ENCODE results near the gene LAG3.
"Not testable (repeated sequence)": the region's sequence is repeated elsewhere in the genome, so short reads cannot be mapped to it uniquely, and the experiment has no call there.

Gene LAG3

DNA sequence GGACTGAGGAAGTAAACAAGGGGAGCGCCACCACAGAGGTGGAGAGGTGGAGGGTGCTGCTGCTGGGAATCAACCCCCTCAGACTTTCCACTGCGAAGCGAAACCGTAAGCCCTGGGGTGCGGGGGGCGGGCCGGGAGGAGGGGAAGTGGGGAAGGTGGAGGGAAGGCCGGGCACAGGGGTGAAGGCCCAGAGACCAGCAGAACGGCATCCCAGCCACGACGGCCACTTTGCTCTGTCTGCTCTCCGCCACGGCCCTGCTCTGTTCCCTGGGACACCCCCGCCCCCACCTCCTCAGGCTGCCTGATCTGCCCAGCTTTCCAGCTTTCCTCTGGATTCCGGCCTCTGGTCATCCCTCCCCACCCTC, at the start of gene LAG3:
Gene LAG3 (plus strand): TSS at position 190 of the 365 bp plus-strand sequence. CDS start 333 bp downstream, outside the sequence.
- in situ Hi-C loops (cut with MboI; ENCODE audit: low sequenced_read_pairs) = no loop called here

DNA sequence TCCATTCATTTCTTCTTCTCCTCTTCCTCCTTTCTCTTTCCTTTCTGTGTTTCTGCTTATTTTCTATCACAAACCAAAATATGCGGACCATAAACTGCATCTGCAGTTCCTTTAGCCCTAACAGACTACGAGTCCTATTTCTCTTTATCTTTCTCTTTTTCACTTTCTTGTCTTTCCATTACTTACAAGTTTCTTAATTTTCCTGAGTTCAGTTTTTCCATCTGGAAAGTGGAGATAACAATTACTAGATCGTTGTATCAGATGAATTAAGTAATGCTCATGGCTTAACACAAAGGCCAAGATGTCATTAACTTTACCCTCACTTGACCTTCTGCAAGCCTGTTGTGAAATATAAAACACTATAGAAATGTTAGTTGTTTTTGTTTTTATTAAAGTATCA, 49.5 kb upstream of the LAG3 start:
- in situ Hi-C loops (cut with MboI; ENCODE audit: low sequenced_read_pairs) = no loop called here

DNA sequence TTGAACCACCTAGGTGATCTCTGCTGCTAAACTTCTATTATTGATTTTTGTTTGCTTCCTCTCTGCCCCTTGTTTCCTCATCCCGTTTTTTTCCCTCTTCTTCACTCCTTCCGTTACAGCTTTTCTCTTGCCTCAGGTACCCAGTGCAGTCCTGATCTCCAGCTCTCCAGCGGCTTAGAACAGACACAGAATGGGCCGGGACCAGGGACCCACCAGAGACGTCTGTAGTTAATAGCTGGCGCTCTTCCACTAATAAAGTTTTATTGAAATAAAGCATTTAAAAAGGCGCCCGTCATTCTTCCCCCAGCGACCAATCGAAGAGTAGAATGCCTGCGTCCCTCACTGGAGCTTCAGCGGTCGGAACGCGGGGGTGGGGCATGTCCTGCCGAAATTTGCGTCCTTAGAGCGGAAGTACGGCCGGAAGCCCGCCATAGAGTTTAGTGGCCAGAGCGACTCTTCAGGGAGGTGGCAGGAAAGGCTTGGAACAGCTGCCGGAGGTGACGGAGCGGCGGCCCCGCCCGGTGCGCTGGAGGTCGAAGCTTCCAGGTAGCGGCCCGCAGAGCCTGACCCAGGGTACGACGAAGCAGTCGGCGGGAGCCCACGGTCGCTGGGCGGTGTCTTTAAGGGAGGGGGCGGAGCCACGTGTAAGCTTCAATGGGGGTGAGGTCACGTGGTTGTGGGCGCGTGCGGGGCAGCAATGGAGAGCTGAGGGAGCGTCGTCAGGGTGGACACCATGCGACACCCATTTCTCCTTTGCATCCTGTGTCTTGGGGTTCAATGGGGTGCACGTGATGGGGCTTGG, 48.5 kb upstream of the LAG3 start, which contains the start of gene COPS7A:
Gene COPS7A (plus strand): TSS at position 440 of the 802 bp plus-strand sequence. CDS start 611 bp downstream, outside the sequence.
- in situ Hi-C loops (cut with MboI; ENCODE audit: low sequenced_read_pairs) = no loop called here

DNA sequence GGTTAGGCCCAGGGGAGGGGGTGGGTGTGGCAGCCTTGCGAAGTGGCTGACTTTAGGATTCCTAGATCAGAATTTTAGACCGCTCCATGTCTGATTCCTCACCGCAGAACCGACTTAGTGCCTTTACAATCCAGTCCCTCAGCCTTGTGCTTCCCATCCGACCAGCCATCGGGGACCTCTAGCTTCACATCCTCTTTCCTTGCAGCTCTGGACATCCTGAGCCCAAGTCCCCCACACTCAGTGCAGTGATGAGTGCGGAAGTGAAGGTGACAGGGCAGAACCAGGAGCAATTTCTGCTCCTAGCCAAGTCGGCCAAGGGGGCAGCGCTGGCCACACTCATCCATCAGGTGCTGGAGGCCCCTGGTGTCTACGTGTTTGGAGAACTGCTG, 47.9 kb upstream of the LAG3 start:
- in situ Hi-C loops (cut with MboI; ENCODE audit: low sequenced_read_pairs) = no loop called here

DNA sequence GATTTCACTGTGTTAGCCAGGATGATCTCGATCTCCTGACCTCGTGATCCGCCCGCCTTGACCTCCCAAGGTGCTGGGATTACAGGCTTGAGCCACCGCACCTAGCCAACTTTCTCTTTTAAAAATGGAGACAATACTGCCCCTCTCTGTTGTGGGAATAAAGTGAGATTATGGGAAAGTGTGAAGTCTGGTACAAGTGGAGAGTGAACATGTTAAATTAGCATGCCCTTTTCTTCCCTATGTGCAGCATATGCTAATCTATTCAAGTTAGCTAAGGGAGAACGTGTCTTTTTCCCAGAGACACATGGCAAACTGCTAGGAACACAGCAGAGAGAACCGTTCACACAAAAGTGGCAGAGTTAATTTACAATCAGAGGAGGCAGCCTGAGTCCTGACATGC, 47.0 kb upstream of the LAG3 start:
- in situ Hi-C loops (cut with MboI; ENCODE audit: low sequenced_read_pairs) = no loop called here

DNA sequence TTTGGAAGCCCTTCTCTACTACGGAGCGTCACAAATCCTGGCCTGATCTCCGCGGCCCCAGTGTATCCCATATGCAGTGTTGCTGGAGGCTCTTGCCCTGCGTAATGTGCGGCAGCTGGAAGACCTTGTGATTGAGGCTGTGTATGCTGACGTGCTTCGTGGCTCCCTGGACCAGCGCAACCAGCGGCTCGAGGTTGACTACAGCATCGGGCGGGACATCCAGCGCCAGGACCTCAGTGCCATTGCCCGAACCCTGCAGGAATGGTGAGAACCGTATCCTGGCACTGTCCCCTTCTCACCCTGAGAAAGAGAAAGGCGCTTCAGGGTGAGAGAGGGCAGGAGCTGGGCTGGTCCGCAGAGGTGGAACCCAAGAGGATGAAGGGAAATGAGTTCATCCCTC, 43.1 kb upstream of the LAG3 start:
- in situ Hi-C loops (cut with MboI; ENCODE audit: low sequenced_read_pairs) = no loop called here

DNA sequence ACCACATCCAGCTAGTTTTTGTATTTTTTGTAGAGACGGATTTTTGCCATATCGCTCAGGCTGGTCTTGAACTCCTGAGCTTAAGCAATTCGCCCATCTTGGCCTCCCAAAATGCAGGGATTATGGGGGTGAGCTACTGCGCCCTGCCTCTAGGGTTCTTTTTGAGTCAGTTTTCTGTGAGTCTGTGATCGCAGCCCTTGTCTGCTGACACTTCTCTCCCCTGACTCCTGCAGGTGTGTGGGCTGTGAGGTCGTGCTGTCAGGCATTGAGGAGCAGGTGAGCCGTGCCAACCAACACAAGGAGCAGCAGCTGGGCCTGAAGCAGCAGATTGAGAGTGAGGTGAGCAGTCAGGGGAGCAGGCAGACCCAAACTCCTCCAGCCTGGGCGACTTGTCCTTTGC, 42.2 kb upstream of the LAG3 start:
- in situ Hi-C loops (cut with MboI; ENCODE audit: low sequenced_read_pairs) = no loop called here

DNA sequence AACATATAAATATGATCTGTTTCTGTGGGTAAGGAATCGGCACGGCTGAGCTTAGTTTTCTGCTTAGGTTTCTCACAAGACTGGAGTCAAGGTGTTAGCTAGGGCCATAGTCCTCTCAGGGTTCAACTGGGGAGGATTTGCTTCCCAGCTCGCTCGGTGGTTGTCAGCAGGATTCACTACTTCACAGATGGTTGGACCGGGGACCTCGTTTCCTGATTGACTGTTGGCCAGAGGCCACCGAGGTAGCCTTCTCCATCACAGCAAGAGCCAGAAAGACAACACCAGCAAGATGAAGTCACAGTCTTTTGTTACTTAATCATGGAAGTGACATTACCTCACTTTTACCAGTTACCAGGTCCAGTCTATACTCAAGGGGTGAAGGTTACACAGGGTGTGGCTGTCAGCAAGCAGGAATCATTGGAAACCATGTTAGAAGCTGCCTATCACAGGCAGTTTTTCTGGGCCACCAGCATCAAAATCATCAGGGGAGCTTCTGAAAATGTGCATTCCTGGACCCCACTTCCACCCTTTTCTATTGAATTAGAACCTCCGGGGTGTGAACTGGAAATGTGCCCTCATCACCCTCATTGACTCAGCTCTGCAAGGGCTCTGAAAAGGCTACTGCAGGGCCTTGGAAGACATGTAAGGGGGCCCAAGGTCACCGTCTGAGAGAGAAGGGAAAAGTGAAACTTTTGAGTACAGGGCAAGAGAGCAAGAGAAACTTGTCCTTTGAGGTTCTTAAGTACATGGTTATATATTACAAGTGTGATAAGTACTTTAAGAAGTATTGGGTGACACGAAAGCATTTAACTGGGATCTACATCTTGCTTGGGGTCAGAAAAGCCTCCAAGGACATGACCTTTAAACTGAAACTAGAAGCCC, 37.6 kb upstream of the LAG3 start:
- in situ Hi-C loops (cut with MboI; ENCODE audit: low sequenced_read_pairs) = no loop called here

DNA sequence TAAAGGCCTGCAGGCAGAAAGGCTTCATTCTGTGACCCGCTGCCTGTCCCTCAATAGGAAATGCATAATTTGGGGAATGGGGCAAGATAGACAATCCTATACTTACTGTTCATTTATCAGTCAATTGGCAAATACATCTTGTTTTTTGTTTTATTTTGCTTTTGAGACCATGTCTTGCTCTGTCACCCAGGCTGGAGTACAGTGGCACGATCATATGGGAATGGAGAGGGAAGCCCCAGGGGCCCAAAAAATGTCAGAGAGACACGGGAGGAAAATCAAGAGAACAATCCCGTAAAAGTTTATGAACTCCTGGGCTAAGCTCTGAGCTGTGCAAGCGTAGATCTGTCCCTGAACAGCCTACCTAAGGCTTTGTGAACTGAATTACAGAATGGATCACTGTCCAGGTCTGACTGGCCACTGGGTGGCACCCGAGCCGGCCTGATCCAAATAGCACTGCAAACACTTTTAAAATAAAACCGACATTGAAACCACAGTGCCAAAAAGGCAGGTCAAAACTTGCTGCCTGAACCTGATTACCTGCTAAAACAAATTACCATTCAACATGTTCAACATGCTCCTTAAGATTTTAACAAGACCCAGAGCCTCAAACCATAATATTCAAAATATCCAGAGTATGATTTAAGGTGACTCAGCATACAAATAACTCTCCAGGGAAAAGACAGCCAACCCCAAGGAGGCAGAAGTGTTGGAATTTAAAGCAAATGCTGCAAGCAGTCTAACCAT, 36.7 kb upstream of the LAG3 start:
- in situ Hi-C loops (cut with MboI; ENCODE audit: low sequenced_read_pairs) = no loop called here

DNA sequence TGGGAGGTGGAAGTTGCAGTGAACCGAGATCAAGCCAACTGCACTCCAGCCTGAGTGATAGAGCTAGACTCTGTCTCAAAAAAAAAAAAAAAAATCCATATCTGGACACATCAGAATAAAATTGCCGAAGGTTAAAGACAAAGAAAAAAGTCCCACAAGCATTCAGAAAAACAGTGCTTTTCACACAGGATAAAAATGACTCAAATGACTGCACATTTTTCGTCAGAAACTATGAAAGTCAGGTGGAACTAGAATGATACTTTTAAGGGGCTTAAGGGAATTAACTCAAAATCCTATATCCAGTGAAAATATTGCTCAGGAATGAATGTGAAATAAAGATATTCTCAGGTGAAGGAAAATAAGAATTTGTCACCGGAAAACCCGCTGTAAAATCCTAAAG, 35.6 kb upstream of the LAG3 start:
- in situ Hi-C loops (cut with MboI; ENCODE audit: low sequenced_read_pairs) = no loop called here

DNA sequence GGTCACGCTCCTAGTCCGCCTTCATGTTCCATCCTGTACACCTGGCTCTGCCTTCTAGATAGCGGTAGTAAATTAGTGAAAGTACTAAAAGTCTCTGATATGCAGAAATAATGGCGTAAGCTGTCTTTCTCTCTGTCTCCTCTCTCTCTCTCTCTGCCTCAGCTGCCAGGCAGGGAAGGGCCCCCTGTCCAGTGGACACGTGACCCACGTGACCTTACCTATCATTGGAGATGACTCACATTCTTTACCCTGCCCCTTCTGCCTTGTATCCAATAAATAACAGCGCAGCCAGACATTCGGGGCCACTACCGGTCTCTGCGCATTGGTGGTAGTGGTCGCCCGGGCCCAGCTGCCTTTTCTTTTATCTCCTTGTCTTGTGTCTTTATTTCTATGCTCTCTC, 30.2 kb upstream of the LAG3 start:
- in situ Hi-C loops (cut with MboI; ENCODE audit: low sequenced_read_pairs) = not testable (repeated sequence)

DNA sequence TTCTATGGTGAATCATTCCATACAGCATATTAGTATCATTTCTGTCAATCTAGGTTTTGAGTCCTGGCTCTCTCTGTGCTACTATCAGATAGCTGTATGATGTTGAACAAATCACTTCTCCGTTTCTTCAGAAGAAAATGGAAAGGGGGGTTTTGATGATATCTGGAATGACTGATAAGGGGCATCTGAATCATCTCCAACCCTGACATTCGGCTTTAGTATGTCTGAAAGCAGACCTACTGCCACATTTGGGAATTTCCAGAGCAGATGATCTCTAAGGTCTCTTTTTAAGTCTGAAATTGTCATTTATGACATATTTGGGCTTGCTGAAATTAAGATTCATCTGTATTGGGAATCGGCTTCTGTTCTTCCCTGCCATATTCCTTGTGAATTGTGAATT, 29.5 kb upstream of the LAG3 start:
- in situ Hi-C loops (cut with MboI; ENCODE audit: low sequenced_read_pairs) = no loop called here

DNA sequence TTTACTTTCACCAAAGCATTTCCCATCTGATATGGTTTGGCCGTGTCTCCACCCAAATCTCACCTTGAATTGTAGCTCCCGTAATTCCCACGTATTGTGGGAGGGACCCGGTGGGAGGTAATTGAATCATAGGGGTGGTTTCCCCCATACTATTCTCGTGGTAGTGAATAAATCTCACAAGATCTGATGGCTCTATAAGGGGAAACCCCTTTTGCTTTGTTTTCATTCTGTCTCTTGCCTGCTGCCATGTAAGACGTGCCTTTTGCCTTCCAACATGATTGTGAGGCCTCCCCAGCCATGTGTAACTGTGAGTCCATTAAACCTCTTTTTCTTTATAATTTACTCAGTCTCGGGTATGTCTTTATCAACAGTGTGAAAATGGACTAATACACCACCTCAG, 29.0 kb upstream of the LAG3 start:
- in situ Hi-C loops (cut with MboI; ENCODE audit: low sequenced_read_pairs) = not testable (repeated sequence)

DNA sequence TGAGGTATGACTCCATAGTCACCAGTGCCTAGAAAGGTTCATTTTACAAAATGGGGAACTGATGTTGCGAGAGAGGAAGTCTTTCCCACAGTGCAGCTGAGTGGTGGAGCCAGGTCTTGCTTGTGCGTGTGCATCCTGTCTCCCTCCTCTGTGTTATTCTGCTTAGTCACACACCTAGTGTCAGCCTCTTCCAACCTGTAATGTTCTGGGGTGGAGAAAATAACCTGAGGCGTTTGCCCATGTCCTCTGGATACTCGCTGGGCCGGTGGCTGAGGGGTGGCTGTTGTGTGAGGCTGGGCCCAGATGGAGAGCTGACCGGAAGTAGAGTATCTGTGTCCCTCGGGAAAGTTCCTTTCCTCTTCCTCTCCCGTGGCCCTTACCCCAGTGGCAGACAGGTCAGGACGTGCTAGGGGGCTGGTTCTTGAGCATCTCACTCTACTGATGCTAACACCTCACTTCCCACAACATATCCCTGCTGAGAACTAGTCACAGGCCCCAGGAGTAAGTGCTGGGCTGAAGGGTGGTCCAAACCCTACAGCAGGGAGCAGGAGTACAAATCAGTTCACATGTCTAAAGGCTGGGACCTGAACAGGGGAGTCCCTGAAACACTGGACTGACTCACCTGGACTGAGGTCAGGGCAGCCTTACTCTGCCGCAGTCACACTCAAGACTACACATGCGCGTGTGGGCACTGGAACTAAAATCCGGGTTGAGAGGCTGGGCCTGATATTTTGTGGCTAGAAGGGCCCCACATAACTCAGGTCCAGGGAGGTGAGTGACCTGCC, 26.4 kb upstream of the LAG3 start:
- in situ Hi-C loops (cut with MboI; ENCODE audit: low sequenced_read_pairs) = no loop called here

DNA sequence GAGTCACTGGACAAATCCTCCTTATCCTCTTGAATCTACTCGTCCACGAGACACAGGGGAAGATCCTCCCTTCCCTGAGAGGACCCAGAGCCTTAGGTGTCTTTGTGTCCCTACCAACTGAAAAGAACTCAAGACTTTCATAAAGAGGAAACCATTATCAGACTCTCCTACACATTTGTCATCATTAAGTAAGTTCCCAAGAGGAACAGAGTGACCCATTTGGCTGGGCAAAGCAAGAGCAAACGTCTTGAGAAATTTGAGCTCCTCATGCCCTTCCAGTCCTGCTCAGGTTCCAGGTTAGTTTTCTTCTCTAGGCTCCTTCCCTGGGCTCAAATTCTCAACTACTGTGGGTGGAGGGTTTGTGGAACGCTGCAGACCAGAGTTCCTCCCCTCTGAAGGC, 25.1 kb upstream of the LAG3 start:
- in situ Hi-C loops (cut with MboI; ENCODE audit: low sequenced_read_pairs) = no loop called here

DNA sequence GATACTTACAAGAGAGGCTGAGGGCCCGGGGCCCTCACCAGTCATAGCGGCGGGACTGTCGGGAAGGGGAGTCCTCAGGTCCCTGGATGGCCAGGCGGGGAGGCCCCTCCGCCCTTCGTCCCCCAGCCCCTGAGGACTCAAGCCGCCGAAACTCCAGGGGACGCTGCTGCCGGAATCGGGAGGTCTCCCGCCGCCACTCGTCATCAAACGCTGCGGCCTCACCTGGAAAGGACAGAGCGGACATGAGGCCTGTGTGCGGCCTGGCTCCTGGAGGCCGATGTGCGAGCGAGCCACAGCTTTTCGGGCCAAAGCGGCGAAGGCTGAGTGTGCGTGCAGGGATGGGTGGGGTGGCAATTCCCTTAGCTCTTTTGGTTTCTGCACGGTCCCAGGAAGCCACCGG, 23.6 kb upstream of the LAG3 start:
- in situ Hi-C loops (cut with MboI; ENCODE audit: low sequenced_read_pairs) = no loop called here

DNA sequence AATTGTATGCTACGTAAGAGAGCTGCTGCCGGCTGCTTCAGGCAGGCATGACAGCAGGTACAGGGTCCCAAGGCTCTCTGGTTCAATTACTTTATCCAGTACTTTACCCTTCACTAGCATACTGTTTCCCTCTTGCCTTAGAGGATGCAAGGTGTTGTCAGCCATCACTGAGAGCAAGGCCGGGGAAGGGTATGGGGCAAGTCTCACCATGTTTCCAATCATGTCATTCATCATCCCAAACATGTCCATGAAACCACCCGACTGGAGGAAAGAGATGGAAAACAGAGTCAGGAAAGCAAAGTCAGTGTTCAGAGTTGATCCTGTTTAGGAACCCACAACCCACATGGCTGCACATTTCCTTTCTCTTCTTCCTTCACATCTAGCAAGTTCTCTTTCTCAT, 21.8 kb upstream of the LAG3 start:
- in situ Hi-C loops (cut with MboI; ENCODE audit: low sequenced_read_pairs) = no loop called here

DNA sequence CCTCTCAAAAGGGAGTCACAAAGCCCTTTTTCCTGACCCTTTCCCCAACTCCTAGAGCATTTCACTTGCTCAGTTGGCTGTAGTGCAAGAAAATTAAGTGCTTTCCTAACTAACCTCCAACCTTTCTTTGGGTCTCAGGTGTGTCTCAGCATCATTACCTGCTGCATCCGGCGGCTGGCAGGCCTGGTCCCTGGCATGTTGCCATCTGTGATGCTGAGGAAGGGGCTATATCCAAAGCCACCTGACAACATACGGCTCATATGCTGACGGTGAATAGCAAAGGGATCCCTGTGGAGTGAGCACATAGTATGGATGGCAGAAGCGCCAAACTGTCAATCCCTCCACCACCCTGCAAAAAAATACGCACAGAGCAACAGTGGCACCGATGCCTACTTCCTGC, 20.6 kb upstream of the LAG3 start:
- in situ Hi-C loops (cut with MboI; ENCODE audit: low sequenced_read_pairs) = no loop called here

DNA sequence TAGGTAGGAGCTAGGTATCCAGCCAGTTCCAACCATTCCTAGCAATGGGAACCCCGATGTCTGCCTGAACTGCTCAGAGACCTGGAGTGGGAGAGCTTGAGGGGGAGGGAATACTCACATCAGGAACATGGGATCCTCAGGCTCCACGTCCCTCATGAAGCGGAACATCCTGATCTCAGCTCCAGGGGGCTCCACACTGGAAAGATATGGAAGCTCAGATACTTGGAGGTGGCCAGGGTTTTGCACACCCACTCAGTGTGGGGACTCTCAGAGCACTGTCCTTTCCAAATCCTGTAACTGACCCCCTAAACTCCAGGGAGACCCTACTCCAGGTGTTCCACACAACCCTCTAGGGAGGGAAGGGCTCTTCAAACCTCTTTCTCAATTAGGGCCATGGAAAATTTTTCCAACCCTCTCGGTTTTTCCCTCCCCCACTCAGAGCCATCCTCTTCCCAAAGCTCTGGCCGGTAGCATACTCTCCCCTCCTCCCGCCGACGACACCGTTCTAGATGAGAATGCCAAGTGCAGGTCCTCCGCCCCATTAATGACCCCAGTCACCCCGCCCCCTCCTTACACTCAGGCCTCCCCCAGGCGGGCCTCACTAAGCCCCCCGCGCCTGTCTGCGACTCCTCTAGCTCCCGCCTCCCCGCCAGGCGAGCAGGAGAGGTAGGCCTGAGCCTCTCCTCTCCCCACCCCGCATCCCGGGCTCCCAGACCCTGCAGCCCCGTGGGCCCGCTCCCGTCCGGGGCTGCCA, 20.0 kb upstream of the LAG3 start:
- in situ Hi-C loops (cut with MboI; ENCODE audit: low sequenced_read_pairs) = no loop called here

Measured in HL-60/S4 treated with retinoic acid at 250 ng/mL for 4 days and 3 days (cell line).